ENCODE results near the gene IL23A. TPM values are rescaled to one million over a fixed set of nuclear protein-coding genes. Genes with fewer than 3 reads are reported as not detected.

The IL23A gene
- total and polyA plus RNA-seq, 10 of the 15 experiments (the other 5 are each of a cell fraction or from before 2014, with no cell fraction given), result 3.3 to 11.1 (median 5.2) TPM

GRCh38 chr12:56299853-56300643, 38.6 kb upstream of the IL23A start, which contains the start of gene CS (continued):
- TF ChIP-seq SMAD5 (IDR thresholded peaks at IDR 0.05; ENCODE audit: low read depth) (peak; percentile 73; the same call in 1 of the 2 replicates), TARDBP (IDR thresholded peaks at IDR 0.05; ENCODE audit: borderline replicate concordance) (no peak; the same call in 1 of the 2 replicates), CHD1 (IDR thresholded peaks at IDR 0.05; ENCODE audit: low read depth, low read length) (no peak), YY1 (IDR thresholded peaks at IDR 0.05; ENCODE audit: low read depth, low read length) (0 out of 2 replicates have a peak, but pooled peaks have one; percentile 17), MYC (IDR thresholded peaks at IDR 0.05; ENCODE audit: insufficient read depth, insufficient read length, insufficient replicate concordance, low read length, severe bottlenecking) (no peak), NBN (IDR thresholded peaks at IDR 0.05) (no peak; the same call in 1 of the 2 replicates), JUND (IDR thresholded peaks at IDR 0.05; ENCODE audit: low read depth, low read length) (no peak), CEBPB (IDR thresholded peaks at IDR 0.05; ENCODE audit: borderline replicate concordance in 1 of 2, low read depth in 2 of 2, low read length in 2 of 2) (no peak), ATF7 (IDR thresholded peaks at IDR 0.05; ENCODE audit: low read depth) (no peak), ATF2 (IDR thresholded peaks at IDR 0.05; ENCODE audit: low read length) (no peak), MTA2 (IDR thresholded peaks at IDR 0.05; ENCODE audit: low read depth) (0 out of 2 replicates have a peak, but pooled peaks have one; percentile 34), TCF7 (IDR thresholded peaks at IDR 0.05; ENCODE audit: borderline replicate concordance) (no peak), PKNOX1 (IDR thresholded peaks at IDR 0.05) (peak; percentile 96), NR2C2 (IDR thresholded peaks at IDR 0.05; ENCODE audit: borderline replicate concordance, control insufficient read depth, insufficient read length, low read depth) (no peak), RCOR1 (conservative IDR thresholded peaks at IDR 0.05; ENCODE audit: low read depth, low read length) (no peak), ZNF274 (IDR thresholded peaks at IDR 0.05; ENCODE audit: insufficient read depth, insufficient read length) (no peak), BCL11A (IDR thresholded peaks at IDR 0.05; ENCODE audit: low read depth, low read length) (no peak), MXI1 (IDR thresholded peaks at IDR 0.05; ENCODE audit: low read depth, low read length) (peak; percentile 56; the same call in 1 of the 2 replicates), NFXL1 (IDR thresholded peaks at IDR 0.05; ENCODE audit: borderline replicate concordance) (no peak), MEF2A (IDR thresholded peaks at IDR 0.05; ENCODE audit: insufficient read depth, low read depth, low read length) (0 out of 2 replicates have a peak, but pooled peaks have one; percentile 40), NRF1 (conservative IDR thresholded peaks at IDR 0.05; ENCODE audit: low read depth, low read length) (no peak), GATAD2B (conservative IDR thresholded peaks at IDR 0.05; ENCODE audit: low read depth) (0 out of 2 replicates have a peak, but pooled peaks have one; percentile 77), HDAC2 (IDR thresholded peaks at IDR 0.05) (no peak), SIX5 (IDR thresholded peaks at IDR 0.05; ENCODE audit: low read depth, low read length, severe bottlenecking) (no peak), RUNX3 (IDR thresholded peaks at IDR 0.05; ENCODE audit: low read length) (peak; percentile 77), HSF1 (IDR thresholded peaks at IDR 0.05; ENCODE audit: low read depth, low read length) (no peak), FOXK2 (IDR thresholded peaks at IDR 0.05) (no peak), SMC3 (IDR thresholded peaks at IDR 0.05; ENCODE audit: borderline replicate concordance, low read length) (no peak)
